A549 (cell line): ENCODE data around the gene FAM240B. TPM values are rescaled to one million over a fixed set of nuclear protein-coding genes. Genes with fewer than 3 reads are reported as not detected.

Experiments used
- ATAC-seq, 2 experiments: fragments of 200-7000 bp in 1 of 2; fragments of >200 bp in 1 of 2; cut with Nextera tagmentation in 1 of 2; cut with Tn5 transposase in 1 of 2; 3 replicates each; pipeline versions ENCODE4 v1.8.0 to v1.9.1; 2018 to 2020; ENCODE audit warnings: mild to moderate bottlenecking in 1 of 2, moderate library complexity in 1 of 2
- CTCF ChIA-PET: fragments of 300-600 bp; sonication (Branson Sonifier 250); formaldehyde crosslinking; extraction: SDS; loops from one replicate; lab custom pipeline; 2021; ENCODE audit warnings: antibody characterized with exemption, inconsistent platforms; lab: Yijun Ruan, JAX
- POLR2A ChIA-PET: fragments of 350-600 bp; formaldehyde crosslinking; extraction: SDS; loops from one replicate; lab custom pipeline; 2021; ENCODE audit warnings: antibody characterized with exemption, inconsistent platforms; lab: Yijun Ruan, JAX
- DNase-seq, 2 experiments: peaks; one replicate each; pipeline versions ENCODE4 v3.0.0 to v3.0.0-alpha.2; 2011 to 2016; ENCODE audit warnings: low read depth in 1 of 2, low spot score in 1 of 2
- FAIRE-seq: peaks from 2 replicates; lab custom pipeline; 2011; peaks lifted over from hg19 to GRCh38; lab: Jason Lieb, UNC
- H3K27ac ChIP-seq, 2 experiments: fragments of >200 bp; sonication (Bioruptor Twin); formaldehyde crosslinking; 3 replicates each; pipeline ENCODE4 v1.5.1; 2016 to 2017
- H3K4me1 ChIP-seq: fragments of >200 bp; sonication (Bioruptor Twin); formaldehyde crosslinking; 3 replicates; pipeline ENCODE4 v1.6.1; 2016
- H3K4me2 ChIP-seq: fragments of >200 bp; sonication (Bioruptor Twin); formaldehyde crosslinking; 3 replicates; pipeline ENCODE4 v1.6.1; 2016
- H3K4me3 ChIP-seq: fragments of >200 bp; sonication (Bioruptor Twin); formaldehyde crosslinking; 3 replicates; pipeline ENCODE4 v1.5.1; 2016
- H3K9me3 ChIP-seq: fragments of >200 bp; sonication (Bioruptor Twin); formaldehyde crosslinking; 3 replicates; pipeline ENCODE4 v1.6.1; 2016
- CBX2 ChIP-seq: fragments of 200-600 bp; sonication (generic); IDR thresholded peaks from 2 replicates; pipeline ENCODE4 v1.6.1; 2016; ENCODE audit warnings: low read depth, mild to moderate bottlenecking, borderline replicate concordance
- CBX8 ChIP-seq: fragments of 200-600 bp; sonication (generic); IDR thresholded peaks from 2 replicates; pipeline ENCODE4 v1.6.1; 2016
- CEBPB ChIP-seq, 2 experiments: fragments of >200 bp in 1 of 2; sonication (Bioruptor Twin) in 1 of 2; formaldehyde crosslinking in 1 of 2; IDR thresholded peaks; 2 replicates each; pipeline ENCODE4 v1.6.1; 2012 to 2016
- FOSB ChIP-seq: fragments of 250-450 bp; sonication (Bioruptor Pico); IDR thresholded peaks from 2 replicates; pipeline ENCODE4 v1.5.0; 2020; ENCODE audit warnings: mild to moderate bottlenecking, moderate library complexity
- FOSL2 ChIP-seq, 2 experiments: fragments of 450-650 bp in 1 of 2; fragments of >200 bp in 1 of 2; sonication (Bioruptor Twin) in 1 of 2; formaldehyde crosslinking; IDR thresholded peaks; 2 replicates each; pipeline versions ENCODE4 v1.5.0 to v1.6.1; 2016 to 2020; ENCODE audit warnings: mild to moderate bottlenecking in 1 of 2, moderate library complexity in 1 of 2
- HEYL ChIP-seq: fragments of 250-450 bp; sonication (Bioruptor Pico); IDR thresholded peaks from 2 replicates; pipeline ENCODE4 v1.8.0; 2021; ENCODE audit warnings: mild to moderate bottlenecking, moderate library complexity
- HOXB13 ChIP-seq: fragments of 250-450 bp; sonication (Bioruptor Pico); IDR thresholded peaks from 2 replicates; pipeline ENCODE4 v1.5.0; 2020; ENCODE audit warnings: low read depth, mild to moderate bottlenecking, moderate library complexity
- JUN ChIP-seq, 2 experiments: fragments of >200 bp; sonication (Bioruptor Twin); formaldehyde crosslinking; IDR thresholded peaks; 2 replicates in 1 of 2; 3 replicates in 1 of 2; pipeline ENCODE4 v1.6.1; 2016 to 2017
- JUNB ChIP-seq: fragments of >200 bp; sonication (Bioruptor Twin); formaldehyde crosslinking; IDR thresholded peaks from 2 replicates; pipeline ENCODE4 v1.6.1; 2016
- KDM5A ChIP-seq: fragments of 200-600 bp; sonication (generic); IDR thresholded peaks from 2 replicates; pipeline ENCODE4 v1.6.1; 2016; ENCODE audit warnings: antibody characterized with exemption, mild to moderate bottlenecking
- MAFK ChIP-seq: fragments of 450-650 bp; IDR thresholded peaks from 2 replicates; pipeline ENCODE4 v1.6.1; 2014; ENCODE audit not compliant: partially characterized antibody
- NPAS2 ChIP-seq: fragments of 250-450 bp; sonication (Bioruptor Pico); IDR thresholded peaks from 2 replicates; pipeline ENCODE4 v1.8.0; 2022; ENCODE audit warnings: mild to moderate bottlenecking, moderate library complexity, borderline replicate concordance
- RAD21 ChIP-seq, 2 experiments: fragments of >200 bp in 1 of 2; sonication (Bioruptor Twin) in 1 of 2; formaldehyde crosslinking in 1 of 2; IDR thresholded peaks in 1 of 2; conservative IDR thresholded peaks in 1 of 2; 2 replicates in 1 of 2; 3 replicates in 1 of 2; pipeline ENCODE4 v1.6.1; 2012 to 2018; ENCODE audit warnings: inconsistent platforms in 1 of 2
- SREBF2 ChIP-seq: fragments of 450-650 bp; IDR thresholded peaks from 2 replicates; pipeline ENCODE4 v1.6.1; 2014; ENCODE audit warnings: mild to moderate bottlenecking, moderate library complexity
- ZC3H11A ChIP-seq: fragments of 450-650 bp; IDR thresholded peaks from 2 replicates; pipeline ENCODE4 v1.6.1; 2014; ENCODE audit warnings: antibody characterized with exemption, mild to moderate bottlenecking
- ZSCAN20 ChIP-seq: fragments of 250-450 bp; sonication (Bioruptor Pico); IDR thresholded peaks from 2 replicates; pipeline ENCODE4 v1.8.0; 2022; ENCODE audit warnings: mild to moderate bottlenecking, moderate library complexity
- WGBS: methylation state at CpG from one replicate; pipeline ENCODE4 v1.1.6; 2017; ENCODE audit errors: missing lambda C conversion rate; 5-methylcytosine and 5-hydroxymethylcytosine counted together
- polyA plus RNA-seq, 4 experiments: library from polyadenylated mRNA; depleted of rRNA in 3 of 4; stranded (reverse); fragments of >200 nt; fragmentation: RNase III in 1 of 4; extraction: RNeasy Plus Mini Kit Qiagen cat#74134 plus additional on column Dnase treatment in 1 of 4; gene quantifications; 2 replicates in 3 of 4; 3 replicates in 1 of 4; pipeline ENCODE4 v1.2.3, GENCODE V29; 2011 to 2017
- TF ChIP-seq, protein P1 (sequence below): IDR thresholded peaks from 2 replicates; pipeline ENCODE4 v1.6.1; 2012; ENCODE audit warnings: low read depth, borderline replicate concordance
- TF ChIP-seq, protein P2 (sequence below): fragments of >200 bp; sonication (Bioruptor Twin); formaldehyde crosslinking; IDR thresholded peaks from 3 replicates; pipeline ENCODE4 v1.5.1; 2016
- TF ChIP-seq, protein P3 (sequence below): IDR thresholded peaks from 2 replicates; pipeline ENCODE4 v1.6.1; 2012
- TF ChIP-seq, protein P4 (sequence below): fragments of >200 bp; sonication (Bioruptor Twin); formaldehyde crosslinking; IDR thresholded peaks from 2 replicates; pipeline ENCODE4 v1.6.1; 2016
- TF ChIP-seq, protein P5 (sequence below): fragments of 450-650 bp; IDR thresholded peaks from 2 replicates; pipeline ENCODE4 v1.6.1; 2014; ENCODE audit warnings: antibody characterized with exemption
- TF ChIP-seq, protein P6 (sequence below): fragments of >200 bp; sonication (Bioruptor Twin); formaldehyde crosslinking; IDR thresholded peaks from 3 replicates; pipeline ENCODE4 v1.6.1; 2016
- TF ChIP-seq, protein P7 (sequence below): fragments of 250-450 bp; sonication (Bioruptor Pico); IDR thresholded peaks from 2 replicates; pipeline ENCODE4 v1.5.0; 2020; ENCODE audit warnings: low read depth, mild to moderate bottlenecking, moderate library complexity

FAM240B gene
- polyA plus RNA-seq, 2 of the 4 experiments (the other 2 are of a cell fraction) = not detected

DNA sequence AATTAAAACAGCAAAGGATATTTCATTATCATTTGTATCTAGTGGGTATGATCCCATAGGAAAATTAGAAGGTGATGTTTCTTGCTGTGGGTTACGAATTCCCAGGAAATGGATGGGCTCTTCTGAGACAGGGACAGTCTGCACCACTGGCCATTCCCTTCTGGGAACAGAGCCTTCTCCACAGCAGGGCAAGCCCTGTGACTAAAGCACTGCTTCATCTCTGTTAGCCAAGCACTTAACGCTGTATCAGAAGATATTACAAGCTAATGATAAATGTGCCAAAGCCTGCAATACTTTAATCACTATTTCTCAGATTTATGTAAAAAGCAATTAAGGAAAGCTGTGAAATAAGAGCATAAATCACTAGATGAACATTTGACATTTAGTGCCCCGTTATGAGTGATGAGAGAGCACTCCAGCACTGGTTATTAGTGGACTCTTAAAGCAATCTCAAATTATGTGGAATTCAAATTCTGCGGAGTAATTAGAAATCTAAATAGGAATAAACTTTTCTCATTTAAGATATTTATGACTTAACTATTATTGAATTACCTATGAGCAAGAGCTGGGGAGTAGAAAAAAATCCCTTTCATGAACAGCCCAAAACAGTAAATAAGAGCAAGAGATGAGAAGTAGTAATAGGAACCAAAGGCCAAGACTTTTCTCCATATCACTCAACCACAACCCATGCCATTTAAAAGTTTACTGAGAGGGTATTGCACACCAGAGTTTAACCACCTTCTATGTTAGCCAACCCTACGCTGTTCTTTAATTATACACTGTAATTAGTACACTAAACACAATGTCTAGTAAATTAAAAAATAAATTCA is 49.2 kb downstream of the FAM240B start:
- H3K27ac ChIP-seq = no peak overlapping the region; a peak in 2 of 6 replicates
- FAIRE-seq (no peak), ATAC-seq (no peak), DNase-seq (no peak)
- TF ChIP-seq, protein P1, sequence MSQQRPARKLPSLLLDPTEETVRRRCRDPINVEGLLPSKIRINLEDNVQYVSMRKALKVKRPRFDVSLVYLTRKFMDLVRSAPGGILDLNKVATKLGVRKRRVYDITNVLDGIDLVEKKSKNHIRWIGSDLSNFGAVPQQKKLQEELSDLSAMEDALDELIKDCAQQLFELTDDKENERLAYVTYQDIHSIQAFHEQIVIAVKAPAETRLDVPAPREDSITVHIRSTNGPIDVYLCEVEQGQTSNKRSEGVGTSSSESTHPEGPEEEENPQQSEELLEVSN = no peak
- TF ChIP-seq CBX8 = no peak
- no peak for TF ChIP-seq MAFK
- no peak for TF ChIP-seq FOSL2 (IDR thresholded peaks at IDR 0.05)
- no peak for TF ChIP-seq FOSL2 (CRISPR knock-in tag; IDR thresholded peaks at IDR 0.05)
- TF ChIP-seq ZSCAN20 (CRISPR knock-in tag) = no peak
- TF ChIP-seq, protein P2, sequence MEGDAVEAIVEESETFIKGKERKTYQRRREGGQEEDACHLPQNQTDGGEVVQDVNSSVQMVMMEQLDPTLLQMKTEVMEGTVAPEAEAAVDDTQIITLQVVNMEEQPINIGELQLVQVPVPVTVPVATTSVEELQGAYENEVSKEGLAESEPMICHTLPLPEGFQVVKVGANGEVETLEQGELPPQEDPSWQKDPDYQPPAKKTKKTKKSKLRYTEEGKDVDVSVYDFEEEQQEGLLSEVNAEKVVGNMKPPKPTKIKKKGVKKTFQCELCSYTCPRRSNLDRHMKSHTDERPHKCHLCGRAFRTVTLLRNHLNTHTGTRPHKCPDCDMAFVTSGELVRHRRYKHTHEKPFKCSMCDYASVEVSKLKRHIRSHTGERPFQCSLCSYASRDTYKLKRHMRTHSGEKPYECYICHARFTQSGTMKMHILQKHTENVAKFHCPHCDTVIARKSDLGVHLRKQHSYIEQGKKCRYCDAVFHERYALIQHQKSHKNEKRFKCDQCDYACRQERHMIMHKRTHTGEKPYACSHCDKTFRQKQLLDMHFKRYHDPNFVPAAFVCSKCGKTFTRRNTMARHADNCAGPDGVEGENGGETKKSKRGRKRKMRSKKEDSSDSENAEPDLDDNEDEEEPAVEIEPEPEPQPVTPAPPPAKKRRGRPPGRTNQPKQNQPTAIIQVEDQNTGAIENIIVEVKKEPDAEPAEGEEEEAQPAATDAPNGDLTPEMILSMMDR = no peak
- TF ChIP-seq, protein P3, sequence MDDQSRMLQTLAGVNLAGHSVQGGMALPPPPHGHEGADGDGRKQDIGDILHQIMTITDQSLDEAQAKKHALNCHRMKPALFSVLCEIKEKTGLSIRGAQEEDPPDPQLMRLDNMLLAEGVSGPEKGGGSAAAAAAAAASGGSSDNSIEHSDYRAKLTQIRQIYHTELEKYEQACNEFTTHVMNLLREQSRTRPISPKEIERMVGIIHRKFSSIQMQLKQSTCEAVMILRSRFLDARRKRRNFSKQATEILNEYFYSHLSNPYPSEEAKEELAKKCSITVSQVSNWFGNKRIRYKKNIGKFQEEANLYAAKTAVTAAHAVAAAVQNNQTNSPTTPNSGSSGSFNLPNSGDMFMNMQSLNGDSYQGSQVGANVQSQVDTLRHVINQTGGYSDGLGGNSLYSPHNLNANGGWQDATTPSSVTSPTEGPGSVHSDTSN = no peak
- no peak for TF ChIP-seq FOSB (CRISPR knock-in tag)
- TF ChIP-seq, protein P4, sequence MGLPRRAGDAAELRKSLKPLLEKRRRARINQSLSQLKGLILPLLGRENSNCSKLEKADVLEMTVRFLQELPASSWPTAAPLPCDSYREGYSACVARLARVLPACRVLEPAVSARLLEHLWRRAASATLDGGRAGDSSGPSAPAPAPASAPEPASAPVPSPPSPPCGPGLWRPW = no peak
- peaks cover 18% of the 10 kb centered on the region for H3K4me1 ChIP-seq
- ChIA-PET POLR2A (no interaction called here), CTCF (interaction anchor here (0.7 to 2.7 kb wide), 7 partner anchors 8 to 63 kb away, joined by 3 to 22 read pairs (median 10); partner anchors contain the start of gene ANKRD18A)
- WGBS = 91% methylated on average over 5 of the region's 5 CpGs
- no peak overlapping the region for H3K4me2 ChIP-seq
- no peaks in the 10 kb centered on the region for H3K9me3 ChIP-seq
- H3K4me3 ChIP-seq = no peak overlapping the region

DNA sequence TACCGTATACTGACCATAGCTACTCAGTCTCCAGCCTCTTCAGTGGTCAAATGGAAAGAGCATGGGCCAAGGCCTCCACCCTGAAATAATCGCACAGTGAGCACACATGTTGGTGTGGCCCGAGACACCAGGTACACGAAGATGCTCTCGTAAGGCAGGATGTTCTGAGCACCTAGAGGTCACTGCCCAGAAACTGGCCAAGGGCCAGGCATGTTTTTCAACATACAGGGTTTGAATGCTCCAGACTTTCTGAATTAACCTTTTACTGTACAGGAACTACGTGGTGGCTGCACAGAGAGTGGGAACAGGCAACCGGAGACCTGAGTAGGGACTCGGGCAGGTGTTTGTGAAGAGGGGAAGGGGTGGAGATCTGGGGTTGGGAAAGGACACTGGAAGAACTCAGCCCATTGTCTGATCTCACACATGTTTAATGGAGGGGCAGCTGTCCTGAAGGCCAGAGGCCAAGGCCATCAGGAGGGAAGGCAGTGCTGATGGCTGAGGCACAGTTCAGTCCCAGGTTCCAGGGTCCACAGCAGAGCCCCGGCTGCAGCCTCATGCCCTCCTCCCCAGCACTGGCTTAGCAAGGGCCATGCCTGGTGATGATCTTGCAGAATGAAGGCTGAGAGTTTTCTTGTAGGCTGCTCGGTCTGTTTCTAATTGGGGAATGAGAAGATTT is 51.0 kb downstream of the FAM240B start:
- WGBS = 90% methylated on average over 10 of the region's 10 CpGs
- no peak for DNase-seq
- ChIA-PET CTCF (interaction anchor here (0.6 to 1.0 kb wide), 2 partner anchors 23 to 26 kb away, joined by 3 to 4 read pairs; no protein-coding TSS in a partner anchor), POLR2A (no interaction called here)
- Histone ChIP-seq H3K27ac (no peak overlapping the region), H3K9me3 (no peaks in the 10 kb centered on the region), H3K4me2 (no peak overlapping the region), H3K4me1 (peaks cover 15% of the 10 kb centered on the region), H3K4me3 (no peak overlapping the region)
- TF ChIP-seq SREBF2 (no peak), RAD21 (conservative IDR thresholded peaks at IDR 0.05 in 1 of 2, IDR thresholded peaks at IDR 0.05 in 1 of 2) (no peak), HOXB13 (CRISPR knock-in tag) (no peak), JUN (IDR thresholded peaks at IDR 0.05) (no peak), HEYL (no peak), CEBPB (IDR thresholded peaks at IDR 0.05) (no peak), ZC3H11A (no peak), NPAS2 (CRISPR knock-in tag) (no peak), CBX2 (no peak), JUNB (no peak), KDM5A (no peak)
- TF ChIP-seq, protein P5, sequence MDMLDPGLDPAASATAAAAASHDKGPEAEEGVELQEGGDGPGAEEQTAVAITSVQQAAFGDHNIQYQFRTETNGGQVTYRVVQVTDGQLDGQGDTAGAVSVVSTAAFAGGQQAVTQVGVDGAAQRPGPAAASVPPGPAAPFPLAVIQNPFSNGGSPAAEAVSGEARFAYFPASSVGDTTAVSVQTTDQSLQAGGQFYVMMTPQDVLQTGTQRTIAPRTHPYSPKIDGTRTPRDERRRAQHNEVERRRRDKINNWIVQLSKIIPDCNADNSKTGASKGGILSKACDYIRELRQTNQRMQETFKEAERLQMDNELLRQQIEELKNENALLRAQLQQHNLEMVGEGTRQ = no peak
- TF ChIP-seq, protein P6, sequence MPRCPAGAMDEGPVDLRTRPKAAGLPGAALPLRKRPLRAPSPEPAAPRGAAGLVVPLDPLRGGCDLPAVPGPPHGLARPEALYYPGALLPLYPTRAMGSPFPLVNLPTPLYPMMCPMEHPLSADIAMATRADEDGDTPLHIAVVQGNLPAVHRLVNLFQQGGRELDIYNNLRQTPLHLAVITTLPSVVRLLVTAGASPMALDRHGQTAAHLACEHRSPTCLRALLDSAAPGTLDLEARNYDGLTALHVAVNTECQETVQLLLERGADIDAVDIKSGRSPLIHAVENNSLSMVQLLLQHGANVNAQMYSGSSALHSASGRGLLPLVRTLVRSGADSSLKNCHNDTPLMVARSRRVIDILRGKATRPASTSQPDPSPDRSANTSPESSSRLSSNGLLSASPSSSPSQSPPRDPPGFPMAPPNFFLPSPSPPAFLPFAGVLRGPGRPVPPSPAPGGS = no peak
- TF ChIP-seq, protein P7, sequence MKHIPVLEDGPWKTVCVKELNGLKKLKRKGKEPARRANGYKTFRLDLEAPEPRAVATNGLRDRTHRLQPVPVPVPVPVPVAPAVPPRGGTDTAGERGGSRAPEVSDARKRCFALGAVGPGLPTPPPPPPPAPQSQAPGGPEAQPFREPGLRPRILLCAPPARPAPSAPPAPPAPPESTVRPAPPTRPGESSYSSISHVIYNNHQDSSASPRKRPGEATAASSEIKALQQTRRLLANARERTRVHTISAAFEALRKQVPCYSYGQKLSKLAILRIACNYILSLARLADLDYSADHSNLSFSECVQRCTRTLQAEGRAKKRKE = no peak
- TF ChIP-seq, protein P3 = no peak
- ATAC-seq = no peak
- no peak for FAIRE-seq
